Fibroblast of the aortic adventitia (primary cell): ENCODE results near the gene UGT1A10. TPM values are rescaled to one million over a fixed set of nuclear protein-coding genes. Genes with fewer than 3 reads are reported as not detected.

Experiments used
- DNase-seq: peaks from one replicate; pipeline ENCODE4 v3.0.0-alpha.2; 2010; ENCODE audit warnings: low read depth
- H3K4me3 ChIP-seq: 2 replicates; pipeline ENCODE4 v1.5.1; 2011; ENCODE audit warnings: low read depth, mild to moderate bottlenecking, control low read depth, low read length, moderate library complexity
- CTCF ChIP-seq: IDR thresholded peaks from 2 replicates; pipeline ENCODE4 v1.5.1; 2011; ENCODE audit warnings: mild to moderate bottlenecking, low read length, control low read depth, inconsistent platforms; ENCODE audit not compliant: insufficient read depth
- total RNA-seq: library from RNA; depleted of rRNA; stranded (reverse); fragments of >200 nt; gene quantifications from 2 replicates; pipeline ENCODE4 v1.2.3, GENCODE V29; 2012; ENCODE audit warnings: low replicate concordance

UGT1A10 gene
- total RNA-seq, 1 donor, result not detected

- no peak for TF ChIP-seq CTCF
- H3K4me3 ChIP-seq, result no peak overlapping the region
- DNase-seq, result no peak
Observed at GRCh38 chr2:233791883-233792329, 155.7 kb downstream of the UGT1A10 start.

- no peak for DNase-seq
- no peak overlapping the region for H3K4me3 ChIP-seq
- TF ChIP-seq CTCF, result no peak
Observed at GRCh38 chr2:233792720-233793119, 156.5 kb downstream of the UGT1A10 start.

- TF ChIP-seq CTCF, result no peak
- DNase-seq, result no peak
- no peak overlapping the region for H3K4me3 ChIP-seq
Observed at GRCh38 chr2:233793465-233794127, 157.3 kb downstream of the UGT1A10 start.

- no peak for TF ChIP-seq CTCF
- no peak overlapping the region for H3K4me3 ChIP-seq
- DNase-seq, result no peak
Observed at GRCh38 chr2:233794128-233794658, 157.9 kb downstream of the UGT1A10 start.

GRCh38 chr2:233795735-233796171 is 159.5 kb downstream of the UGT1A10 start:
- no peak for TF ChIP-seq CTCF
- no peak overlapping the region for H3K4me3 ChIP-seq
- DNase-seq, result no peak

GRCh38 chr2:233796254-233796653 is 160.0 kb downstream of the UGT1A10 start:
- no peak for DNase-seq
- TF ChIP-seq CTCF, result no peak
- H3K4me3 ChIP-seq, result no peak overlapping the region
